Stimulated activated effector memory CD8-positive, alpha-beta T cell treated with anti-CD3 and anti-CD28 coated beads, Interleukin-12 subunit alpha, Interleukin-12 subunit beta, amount 100 ng/mL, for 72 hours (primary cell): Measurements from ENCODE around the gene ADGRA1.
"Not testable (repeated sequence)": the region's sequence is repeated elsewhere in the genome, so short reads cannot be mapped to it uniquely, and the experiment has no call there.

Experiments used
- ATAC-seq: fragments of 150-1000 bp; cut with Tn5 transposase; 2 replicates; pipeline ENCODE4 v1.10.0; 2021
- DNase-seq, 2 donors: peaks; one replicate each; pipeline ENCODE4 v3.0.0; 2021 to 2022; ENCODE audit warnings: low spot score in 2 of 2
- H3K27ac Mint-ChIP-seq: one replicate; pipeline ENCODE4 v1.8.0; 2022; ENCODE audit warnings: mild to moderate bottlenecking, mixed read lengths
- H3K36me3 Mint-ChIP-seq: one replicate; pipeline ENCODE4 v1.8.0; 2022; ENCODE audit warnings: mild to moderate bottlenecking, mixed read lengths
- H3K4me1 Mint-ChIP-seq: one replicate; pipeline ENCODE4 v1.8.0; 2022; ENCODE audit warnings: mixed read lengths
- H3K4me3 Mint-ChIP-seq: one replicate; pipeline ENCODE4 v1.8.0; 2022; ENCODE audit warnings: mild to moderate bottlenecking, mixed read lengths
- H3K9me3 Mint-ChIP-seq: one replicate; pipeline ENCODE4 v1.8.0; 2022; ENCODE audit warnings: mixed read lengths

ADGRA1 gene

DNA sequence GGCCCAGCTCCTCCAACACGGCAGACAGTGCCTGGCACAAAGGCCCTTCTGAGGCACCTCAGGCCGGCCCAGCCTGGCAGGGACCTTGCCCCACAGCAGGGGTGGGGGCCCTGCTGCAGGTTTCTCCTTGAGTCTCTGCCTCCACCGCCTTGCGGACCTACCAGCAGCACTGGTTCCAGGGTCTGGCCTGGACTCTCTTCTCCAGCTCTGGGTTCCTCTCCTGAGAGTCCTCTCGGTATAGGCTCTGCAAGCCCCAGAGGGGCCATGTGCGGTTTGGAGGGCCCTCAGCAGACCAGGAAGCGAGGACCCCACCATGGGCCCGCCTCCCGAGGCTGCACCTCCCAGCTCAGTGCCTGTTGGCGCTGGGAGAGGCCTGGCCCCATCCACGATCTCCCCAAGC lies 38.1 kb upstream of the ADGRA1 start:
- ATAC-seq (no peak), DNase-seq (no peak)
- Mint-ChIP-seq H3K27ac (no peak overlapping the region), H3K9me3 (no peaks in the 10 kb centered on the region), H3K4me1 (no peaks in the 10 kb centered on the region), H3K4me3 (no peak overlapping the region), H3K36me3 (no peaks in the 10 kb centered on the region)

DNA sequence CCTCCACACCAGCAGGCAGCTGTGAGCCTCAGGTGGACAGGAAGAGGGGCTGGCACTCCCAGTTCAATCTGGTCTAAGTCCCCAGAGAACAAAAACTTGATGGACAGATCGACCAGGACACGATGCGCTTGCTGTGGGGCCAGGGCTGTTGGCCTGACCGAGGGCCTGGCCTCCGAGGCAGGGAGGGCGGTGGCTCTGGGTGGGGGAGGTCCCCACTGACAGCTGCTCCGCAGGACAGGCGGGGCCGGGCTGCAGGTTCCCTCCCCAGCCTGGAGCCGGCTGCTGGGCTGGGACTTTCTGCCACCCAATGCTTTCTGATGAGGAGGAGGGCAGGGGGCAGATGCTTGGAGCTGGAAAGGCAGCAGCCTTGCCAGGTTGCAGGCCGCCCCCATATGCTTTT lies 37.4 kb upstream of the ADGRA1 start:
- no peaks in the 10 kb centered on the region for H3K9me3 Mint-ChIP-seq
- H3K4me1 Mint-ChIP-seq = no peaks in the 10 kb centered on the region
- H3K4me3 Mint-ChIP-seq = no peak overlapping the region
- ATAC-seq (no peak), DNase-seq (no peak)
- no peaks in the 10 kb centered on the region for H3K36me3 Mint-ChIP-seq
- H3K27ac Mint-ChIP-seq = no peak overlapping the region

GRCh38 chr10:133052076-133052475 lies 35.6 kb upstream of the ADGRA1 start:
- ATAC-seq = no peak
- H3K4me3 Mint-ChIP-seq = no peak overlapping the region

DNA sequence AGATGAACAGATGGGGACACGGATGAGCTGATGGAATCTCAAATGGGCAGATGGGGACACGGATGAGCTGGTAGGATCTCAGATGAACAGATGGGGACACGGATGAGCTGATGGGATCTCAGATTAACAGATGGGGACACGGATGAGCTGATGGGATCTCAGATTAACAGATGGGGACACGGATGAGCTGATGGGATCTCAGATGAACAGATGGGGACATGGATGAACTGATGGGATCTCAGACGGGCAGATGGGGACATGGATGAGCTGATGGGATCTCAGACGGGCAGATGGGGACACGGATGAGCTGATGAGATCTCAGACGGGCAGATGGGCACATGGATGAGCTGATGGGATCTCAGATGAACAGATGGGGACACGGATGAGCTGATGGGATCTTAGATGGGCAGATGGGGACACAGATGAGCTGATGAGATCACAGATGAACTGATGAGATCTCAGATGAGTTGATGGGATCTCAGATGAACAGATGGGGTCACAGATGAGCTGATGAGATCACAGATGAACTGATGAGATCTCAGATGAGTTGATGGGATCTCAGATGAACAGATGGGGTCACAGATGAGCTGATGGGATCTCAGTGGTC lies 34.1 kb upstream of the ADGRA1 start:
- not testable (repeated sequence) for ATAC-seq, H3K27ac Mint-ChIP-seq, H3K9me3 Mint-ChIP-seq, H3K4me3 Mint-ChIP-seq, H3K4me1 Mint-ChIP-seq, DNase-seq
- peaks cover 12% of the 10 kb centered on the region for H3K36me3 Mint-ChIP-seq

More at GRCh38 chr10:133052076-133052475, 35.6 kb upstream of the ADGRA1 start:
- no peaks in the 10 kb centered on the region for H3K9me3 Mint-ChIP-seq
- no peak overlapping the region for H3K27ac Mint-ChIP-seq
- H3K4me1 Mint-ChIP-seq = no peaks in the 10 kb centered on the region
- H3K36me3 Mint-ChIP-seq = no peaks in the 10 kb centered on the region
- no peak for DNase-seq

GRCh38 chr10:133055470-133055869 lies 32.3 kb upstream of the ADGRA1 start:
- Mint-ChIP-seq H3K27ac (no peak overlapping the region), H3K36me3 (peaks cover 19% of the 10 kb centered on the region)

DNA sequence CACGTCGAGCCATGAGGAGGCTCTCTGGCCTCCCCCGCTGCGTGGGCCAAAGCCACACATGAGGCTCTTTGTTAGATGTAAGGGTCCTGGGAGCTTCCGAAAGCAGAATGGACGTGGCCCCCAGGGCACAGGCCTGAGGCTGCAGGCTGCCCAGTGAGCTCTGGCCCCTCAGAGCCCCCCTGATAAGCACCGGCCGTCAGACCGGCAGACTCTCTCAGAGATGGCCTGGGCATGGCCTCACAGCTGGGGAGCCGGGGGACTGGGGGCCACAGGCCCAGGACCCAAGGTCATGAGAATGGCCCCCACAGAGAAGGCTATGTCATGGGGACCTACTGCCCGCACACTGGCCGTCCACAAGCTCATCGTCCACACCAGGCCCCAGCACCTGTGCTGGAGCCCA lies 31.7 kb upstream of the ADGRA1 start:
- no peak for ATAC-seq
- H3K4me1 Mint-ChIP-seq = peaks cover 14% of the 10 kb centered on the region
- H3K9me3 Mint-ChIP-seq = no peaks in the 10 kb centered on the region
- DNase-seq = no peak
- no peak overlapping the region for H3K27ac Mint-ChIP-seq
- H3K4me3 Mint-ChIP-seq = no peak overlapping the region
- peaks cover 19% of the 10 kb centered on the region for H3K36me3 Mint-ChIP-seq

More at GRCh38 chr10:133055470-133055869, 32.3 kb upstream of the ADGRA1 start:
- DNase-seq (no peak), ATAC-seq (no peak)
- H3K9me3 Mint-ChIP-seq = no peaks in the 10 kb centered on the region
- H3K4me3 Mint-ChIP-seq = no peak overlapping the region
- H3K4me1 Mint-ChIP-seq = peaks cover 14% of the 10 kb centered on the region

DNA sequence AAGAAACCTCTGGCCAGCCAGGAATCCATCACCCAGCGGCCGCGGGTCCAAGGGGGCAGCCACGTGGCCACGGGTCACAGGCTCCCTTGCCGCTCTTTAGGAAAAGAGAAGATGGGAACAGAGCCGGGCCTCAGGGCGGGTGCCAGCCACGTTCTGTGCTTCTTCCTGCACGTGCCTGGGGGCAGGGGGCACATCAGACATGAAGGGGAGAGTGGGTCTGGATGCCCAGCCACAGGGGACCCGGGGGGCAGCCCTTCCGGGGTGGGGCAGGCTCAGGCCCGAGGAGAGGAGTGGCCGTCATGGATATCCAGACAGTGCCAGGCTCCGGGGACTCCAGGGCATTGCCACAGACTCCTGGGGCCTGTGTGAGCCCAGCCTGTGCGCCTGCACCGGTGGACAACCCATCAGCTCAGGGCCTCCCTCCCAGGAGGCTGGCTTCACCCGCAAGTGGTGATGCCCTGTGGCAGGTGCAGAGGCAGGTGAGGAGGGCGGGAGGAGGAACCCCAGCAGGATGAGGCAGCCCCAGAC lies 31.0 kb upstream of the ADGRA1 start:
- Mint-ChIP-seq H3K4me1 (peaks cover 14% of the 10 kb centered on the region), H3K36me3 (peaks cover 19% of the 10 kb centered on the region), H3K9me3 (no peaks in the 10 kb centered on the region), H3K27ac (no peak overlapping the region), H3K4me3 (no peak overlapping the region)
- peak; percentile 25 for ATAC-seq
- no peak for DNase-seq

- ATAC-seq (no peak), DNase-seq (no peak)
- H3K9me3 Mint-ChIP-seq = no peaks in the 10 kb centered on the region
- H3K4me3 Mint-ChIP-seq = peak overlapping the region; percentile 16
- H3K4me1 Mint-ChIP-seq = peaks cover 14% of the 10 kb centered on the region
- H3K27ac Mint-ChIP-seq = no peak overlapping the region
- peaks cover 19% of the 10 kb centered on the region for H3K36me3 Mint-ChIP-seq
These were observed 29.2 kb upstream of the ADGRA1 start for GRCh38 chr10:133058331-133059092.

GRCh38 chr10:133059093-133059470 lies 28.6 kb upstream of the ADGRA1 start:
- Mint-ChIP-seq H3K36me3 (peaks cover 19% of the 10 kb centered on the region), H3K4me1 (peaks cover 14% of the 10 kb centered on the region), H3K27ac (no peak overlapping the region), H3K9me3 (no peaks in the 10 kb centered on the region), H3K4me3 (peak overlapping the region; percentile 16)
- ATAC-seq = no peak
- DNase-seq = no peak

DNA sequence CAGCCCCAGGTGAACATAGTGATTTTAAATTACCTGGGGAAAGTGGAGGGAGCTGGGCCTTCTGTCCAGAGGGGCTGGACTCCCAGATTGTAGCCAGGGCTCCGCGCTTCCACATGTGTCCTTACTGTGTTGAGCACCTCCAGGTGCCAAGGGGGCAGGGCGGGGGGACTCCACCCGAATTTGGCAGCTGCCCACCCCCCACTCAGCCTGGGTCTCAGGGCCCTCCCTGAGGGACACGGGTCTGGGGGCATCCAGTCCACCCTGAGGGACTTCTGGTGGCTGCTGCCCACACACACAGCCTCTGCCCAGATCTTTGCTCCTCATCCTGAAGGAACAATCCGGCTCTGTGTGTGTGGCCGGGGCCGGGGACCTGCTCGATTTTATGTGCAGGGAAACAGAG lies 28.2 kb upstream of the ADGRA1 start:
- ATAC-seq = no peak
- Mint-ChIP-seq H3K4me3 (peak overlapping the region; percentile 16), H3K27ac (no peak overlapping the region)

DNA sequence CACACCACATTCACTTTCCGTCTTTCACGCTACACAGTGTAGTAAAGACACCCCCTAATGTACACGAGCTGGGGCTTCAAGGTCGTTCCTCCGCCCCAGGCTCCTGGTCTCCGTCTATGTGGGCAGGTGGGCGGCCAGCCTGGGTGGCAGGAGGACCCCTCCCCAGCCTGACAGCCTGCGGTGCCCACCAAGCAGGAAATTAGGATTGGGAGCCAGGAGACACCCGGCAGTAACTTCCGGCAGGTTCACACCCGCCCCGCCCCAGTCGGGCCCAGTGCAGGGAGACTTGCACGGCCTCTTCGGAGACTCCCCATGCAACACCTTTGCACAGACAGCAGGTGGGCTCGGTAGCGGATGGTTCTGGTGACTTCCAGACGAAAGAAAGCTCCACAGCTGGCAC lies 27.7 kb upstream of the ADGRA1 start:
- DNase-seq (no peak), ATAC-seq (no peak)
- H3K4me1 Mint-ChIP-seq = peaks cover 14% of the 10 kb centered on the region
- no peaks in the 10 kb centered on the region for H3K9me3 Mint-ChIP-seq
- peaks cover 19% of the 10 kb centered on the region for H3K36me3 Mint-ChIP-seq
- H3K27ac Mint-ChIP-seq = no peak overlapping the region
- H3K4me3 Mint-ChIP-seq = no peak overlapping the region

More for the DNA sequence above, 28.2 kb upstream of the ADGRA1 start:
- DNase-seq = no peak
- Mint-ChIP-seq H3K36me3 (peaks cover 19% of the 10 kb centered on the region), H3K9me3 (no peaks in the 10 kb centered on the region), H3K4me1 (peaks cover 14% of the 10 kb centered on the region)

GRCh38 chr10:133060466-133060865 lies 27.3 kb upstream of the ADGRA1 start:
- H3K36me3 Mint-ChIP-seq = peaks cover 19% of the 10 kb centered on the region
- DNase-seq (no peak), ATAC-seq (no peak)
- H3K9me3 Mint-ChIP-seq = no peaks in the 10 kb centered on the region
- peaks cover 14% of the 10 kb centered on the region for H3K4me1 Mint-ChIP-seq
- H3K4me3 Mint-ChIP-seq = no peak overlapping the region
- no peak overlapping the region for H3K27ac Mint-ChIP-seq

GRCh38 chr10:133060881-133061280 lies 26.8 kb upstream of the ADGRA1 start:
- H3K4me1 Mint-ChIP-seq = peaks cover 14% of the 10 kb centered on the region
- DNase-seq = no peak
- no peaks in the 10 kb centered on the region for H3K9me3 Mint-ChIP-seq
- H3K27ac Mint-ChIP-seq = no peak overlapping the region
- no peak for ATAC-seq
- H3K4me3 Mint-ChIP-seq = no peak overlapping the region
- H3K36me3 Mint-ChIP-seq = peaks cover 19% of the 10 kb centered on the region

DNA sequence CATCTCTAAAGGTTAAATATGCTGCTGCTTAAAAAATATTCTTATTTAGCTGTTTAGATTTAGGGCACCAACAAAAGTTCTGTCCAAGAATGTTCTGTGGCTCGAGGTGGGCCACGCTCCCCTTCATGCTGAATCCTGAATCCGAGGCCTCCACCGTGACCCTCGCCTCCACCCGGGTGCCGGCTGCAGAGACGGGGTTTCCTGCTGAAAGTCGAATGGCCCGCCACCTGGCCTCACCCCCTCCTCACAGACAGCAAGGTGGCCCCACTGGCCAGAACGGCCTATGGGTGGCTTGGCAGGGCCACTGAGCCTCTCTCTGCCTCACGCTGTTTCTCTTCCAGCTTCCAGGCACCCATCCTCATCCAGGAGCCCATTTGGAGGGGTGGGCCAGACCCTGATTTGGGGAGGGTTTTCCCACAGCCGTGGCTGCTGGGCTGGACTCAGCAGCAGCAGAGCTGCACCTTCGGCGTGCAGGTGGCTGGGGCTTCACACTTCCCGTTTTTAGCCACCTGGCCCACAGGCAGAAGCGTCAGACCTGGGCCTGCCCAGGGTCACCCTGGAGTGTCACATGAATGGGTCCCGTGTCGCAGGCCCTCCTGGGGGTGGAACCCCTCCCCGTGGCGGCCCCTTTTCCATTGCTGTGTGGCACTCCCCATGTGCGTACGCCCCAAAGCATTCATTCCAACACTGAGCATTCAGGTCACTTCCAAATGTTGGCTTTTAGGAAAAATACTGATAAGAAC lies 26.3 kb upstream of the ADGRA1 start:
- Mint-ChIP-seq H3K4me3 (no peak overlapping the region), H3K36me3 (peaks cover 19% of the 10 kb centered on the region), H3K27ac (no peak overlapping the region), H3K9me3 (no peaks in the 10 kb centered on the region), H3K4me1 (peaks cover 14% of the 10 kb centered on the region)
- DNase-seq (no peak), ATAC-seq (no peak)

- Mint-ChIP-seq H3K27ac (no peak overlapping the region), H3K4me1 (peaks cover 14% of the 10 kb centered on the region), H3K4me3 (no peak overlapping the region), H3K9me3 (no peaks in the 10 kb centered on the region), H3K36me3 (peaks cover 19% of the 10 kb centered on the region)
- ATAC-seq (no peak), DNase-seq (no peak)
These were observed 25.6 kb upstream of the ADGRA1 start for GRCh38 chr10:133062085-133062484.
